Measurements from ENCODE around the gene KRT75.
"Not testable (repeated sequence)": the region's sequence is repeated elsewhere in the genome, so short reads cannot be mapped to it uniquely, and the experiment has no call there.

- TF ChIP-seq CTCF, POLR2A (IDR thresholded peaks at IDR 0.05): not testable (repeated sequence)
Observed at GRCh38 chr12:52410589-52411248, 23.5 kb downstream of the KRT75 start.

Measured in right lobe of liver (tissue), 4 donors.